Esophagus squamous epithelium (tissue), 4 donors: ENCODE results near the gene ASTL.

ENCODE experiments used
- POLR2A ChIP-seq, 4 donors: fragments of 450-650 bp; IDR thresholded peaks; one replicate each; pipeline ENCODE4 v1.6.1; 2017; ENCODE audit warnings: antibody characterized with exemption in 4 of 4, mild to moderate bottlenecking in 4 of 4, moderate library complexity in 3 of 4
- TF ChIP-seq, protein P1 (sequence below), 6 experiments: fragments of 450-650 bp in 4 of 6; fragments of 200-600 bp in 2 of 6; sonication (generic) in 2 of 6; IDR thresholded peaks; one replicate each; pipeline ENCODE4 v1.5.1; 2016 to 2019; ENCODE audit warnings: antibody characterized with exemption in 6 of 6, mild to moderate bottlenecking in 4 of 6, moderate library complexity in 4 of 6

DNA sequence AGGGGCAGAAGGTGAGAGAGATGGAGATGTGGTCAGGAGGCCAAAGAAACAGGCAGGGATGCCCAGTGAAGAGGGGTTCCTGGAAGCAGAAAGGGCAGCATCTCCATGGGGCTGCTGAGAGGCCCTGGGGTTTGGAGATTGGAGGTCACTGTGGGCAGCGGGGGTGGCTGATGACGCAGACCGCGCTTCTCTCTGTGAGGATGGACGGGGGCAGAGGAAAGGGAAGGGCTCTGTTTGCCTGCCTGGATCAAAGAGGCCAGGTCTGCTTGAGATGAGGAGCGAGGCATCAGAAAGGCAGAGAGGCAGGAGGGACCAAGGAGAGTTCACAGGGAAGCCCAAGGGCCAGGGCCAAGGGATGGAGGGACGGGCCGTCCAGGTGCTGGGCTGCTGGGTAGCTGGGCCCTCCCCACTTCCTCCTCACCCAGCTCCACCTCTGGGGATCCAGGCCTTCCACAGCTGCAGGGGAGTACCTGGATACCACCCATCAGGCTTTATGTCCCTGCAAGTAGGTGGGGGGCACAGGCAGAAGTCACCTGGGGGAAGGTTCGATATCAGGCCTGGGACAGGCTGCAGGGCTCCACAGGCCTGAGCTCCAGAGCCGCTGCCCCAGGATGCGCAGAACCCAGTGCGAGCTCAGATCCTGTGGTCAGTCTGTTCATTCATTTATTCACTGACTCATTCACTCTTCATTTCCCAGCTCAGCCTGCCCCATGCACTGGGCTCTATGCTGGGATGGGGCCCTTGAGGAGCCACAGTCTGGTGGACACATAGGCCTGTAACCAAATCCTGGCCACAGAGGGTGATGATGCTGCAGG lies 52.6 kb downstream of the ASTL start:
- TF ChIP-seq, protein P1, sequence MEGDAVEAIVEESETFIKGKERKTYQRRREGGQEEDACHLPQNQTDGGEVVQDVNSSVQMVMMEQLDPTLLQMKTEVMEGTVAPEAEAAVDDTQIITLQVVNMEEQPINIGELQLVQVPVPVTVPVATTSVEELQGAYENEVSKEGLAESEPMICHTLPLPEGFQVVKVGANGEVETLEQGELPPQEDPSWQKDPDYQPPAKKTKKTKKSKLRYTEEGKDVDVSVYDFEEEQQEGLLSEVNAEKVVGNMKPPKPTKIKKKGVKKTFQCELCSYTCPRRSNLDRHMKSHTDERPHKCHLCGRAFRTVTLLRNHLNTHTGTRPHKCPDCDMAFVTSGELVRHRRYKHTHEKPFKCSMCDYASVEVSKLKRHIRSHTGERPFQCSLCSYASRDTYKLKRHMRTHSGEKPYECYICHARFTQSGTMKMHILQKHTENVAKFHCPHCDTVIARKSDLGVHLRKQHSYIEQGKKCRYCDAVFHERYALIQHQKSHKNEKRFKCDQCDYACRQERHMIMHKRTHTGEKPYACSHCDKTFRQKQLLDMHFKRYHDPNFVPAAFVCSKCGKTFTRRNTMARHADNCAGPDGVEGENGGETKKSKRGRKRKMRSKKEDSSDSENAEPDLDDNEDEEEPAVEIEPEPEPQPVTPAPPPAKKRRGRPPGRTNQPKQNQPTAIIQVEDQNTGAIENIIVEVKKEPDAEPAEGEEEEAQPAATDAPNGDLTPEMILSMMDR (IDR thresholded peaks at IDR 0.05): no peak
- no peak for TF ChIP-seq POLR2A (IDR thresholded peaks at IDR 0.05)
